ENCODE results near the gene LPCAT1.
"Not testable (repeated sequence)": the region's sequence is repeated elsewhere in the genome, so short reads cannot be mapped to it uniquely, and the experiment has no call there.

Gene LPCAT1

DNA sequence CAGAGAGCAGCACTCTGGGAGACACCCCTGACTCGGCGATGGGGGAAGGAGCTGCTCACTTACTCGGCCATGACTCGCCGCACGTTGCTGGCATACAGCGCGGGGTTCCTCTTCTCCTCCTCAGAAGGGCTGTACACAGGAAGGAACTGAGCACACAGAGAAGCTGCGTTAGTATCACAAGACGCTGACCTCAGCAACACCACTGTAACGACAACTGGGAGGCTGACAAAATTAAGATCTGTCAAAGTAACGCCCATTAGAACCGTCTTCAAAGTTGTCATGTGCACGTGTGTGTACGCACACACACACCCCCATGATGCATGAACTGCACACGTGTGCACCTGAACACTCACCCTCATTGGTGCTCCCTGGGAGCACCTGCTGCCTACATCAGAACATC, 46.4 kb downstream of the LPCAT1 start:
- DNase-seq (ENCODE audit: low read depth in 1 of 2, low spot score in 1 of 2): no peak
- no peak for TF ChIP-seq JUND (IDR thresholded peaks at IDR 0.05; ENCODE audit: low read depth)

DNA sequence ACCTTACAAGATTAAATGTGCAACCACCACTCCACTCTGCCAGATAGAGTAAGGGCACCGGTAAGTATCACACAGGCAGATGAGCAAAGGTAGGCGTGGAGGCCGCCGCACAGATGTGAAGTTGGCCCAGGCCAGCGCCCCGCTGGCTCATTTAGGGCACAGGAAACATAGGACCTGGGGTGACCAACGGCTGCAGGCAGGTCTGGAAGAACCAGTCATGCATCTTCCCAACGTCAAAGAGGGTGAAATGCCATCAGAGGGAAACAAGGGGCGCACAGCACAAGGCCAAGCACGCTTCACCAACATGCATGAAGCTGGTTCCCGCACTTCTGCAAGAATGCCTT, 46.8 kb downstream of the LPCAT1 start:
- in situ Hi-C loops (cut with HindIII; ENCODE audit: low pct_unique_long_range_greater_than_20kb, low sequenced_read_pairs): no loop called here
- no peak for DNase-seq (ENCODE audit: low read depth in 1 of 2, low spot score in 1 of 2)
- TF ChIP-seq JUND (IDR thresholded peaks at IDR 0.05; ENCODE audit: low read depth): no peak

More for the DNA sequence above, 46.4 kb downstream of the LPCAT1 start:
- in situ Hi-C loops (cut with HindIII; ENCODE audit: low pct_unique_long_range_greater_than_20kb, low sequenced_read_pairs): no loop called here

DNA sequence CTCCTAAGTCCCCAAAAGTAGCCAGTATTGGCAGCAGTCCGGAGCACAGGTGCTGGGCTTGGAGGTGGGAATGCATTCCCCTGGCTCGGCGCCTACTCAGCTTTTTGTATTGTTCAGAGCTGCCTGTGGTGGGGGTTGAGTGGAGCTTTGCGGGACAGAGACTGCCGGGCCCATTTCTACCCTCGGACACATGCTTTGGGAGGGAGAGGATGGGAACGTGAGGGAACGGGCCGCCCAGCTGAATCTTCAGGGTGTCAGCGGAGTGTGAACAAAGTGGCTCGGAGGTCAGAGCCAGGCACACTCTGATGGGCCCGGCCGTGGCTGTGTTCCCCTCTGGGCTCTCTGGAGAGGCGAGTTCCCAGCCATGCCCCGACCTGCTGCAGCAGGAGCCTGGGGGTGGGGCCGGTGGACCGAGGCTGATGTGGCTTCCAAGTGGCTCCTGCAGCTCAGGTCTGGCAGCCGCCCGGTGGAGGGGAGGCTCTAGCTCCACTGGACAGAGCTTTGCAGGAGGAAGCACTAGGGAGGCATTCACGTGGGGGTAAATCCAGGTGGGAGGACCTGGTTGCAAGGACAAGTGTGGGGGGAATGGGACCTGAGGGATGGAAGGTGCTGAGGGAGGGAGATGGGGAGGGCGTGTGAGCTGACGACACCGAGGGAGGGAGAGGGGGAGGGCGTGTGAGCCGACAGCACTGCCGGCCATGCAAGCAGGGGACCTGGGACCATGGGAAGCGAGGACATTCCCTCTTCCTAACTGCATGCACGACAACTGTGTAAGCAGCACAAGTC, 47.4 kb downstream of the LPCAT1 start:
- DNase-seq (ENCODE audit: low read depth in 1 of 2, low spot score in 1 of 2): no peak
- in situ Hi-C loops (cut with HindIII; ENCODE audit: low pct_unique_long_range_greater_than_20kb, low sequenced_read_pairs): no loop called here
- TF ChIP-seq JUND (IDR thresholded peaks at IDR 0.05; ENCODE audit: low read depth): no peak

DNA sequence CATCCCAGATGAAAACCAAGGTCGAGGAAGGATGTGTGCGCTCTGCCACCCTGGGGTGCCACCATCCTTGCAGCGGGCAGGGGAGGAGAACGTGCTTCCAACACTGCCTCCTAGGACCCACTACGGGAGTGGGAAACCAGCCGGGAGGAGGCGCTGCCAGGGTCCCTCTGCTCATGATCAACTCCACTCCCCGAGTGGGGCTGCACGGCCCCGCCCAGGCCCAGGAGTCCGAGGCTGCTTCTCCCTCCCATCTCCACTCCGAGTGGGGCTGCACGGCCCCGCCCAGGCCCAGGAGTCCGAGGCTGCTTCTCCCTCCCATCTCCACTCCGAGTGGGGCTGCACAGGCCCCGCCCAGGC, 48.2 kb downstream of the LPCAT1 start:
- in situ Hi-C loops (cut with HindIII; ENCODE audit: low pct_unique_long_range_greater_than_20kb, low sequenced_read_pairs); DNase-seq (ENCODE audit: low read depth in 1 of 2, low spot score in 1 of 2): not testable (repeated sequence)

DNA sequence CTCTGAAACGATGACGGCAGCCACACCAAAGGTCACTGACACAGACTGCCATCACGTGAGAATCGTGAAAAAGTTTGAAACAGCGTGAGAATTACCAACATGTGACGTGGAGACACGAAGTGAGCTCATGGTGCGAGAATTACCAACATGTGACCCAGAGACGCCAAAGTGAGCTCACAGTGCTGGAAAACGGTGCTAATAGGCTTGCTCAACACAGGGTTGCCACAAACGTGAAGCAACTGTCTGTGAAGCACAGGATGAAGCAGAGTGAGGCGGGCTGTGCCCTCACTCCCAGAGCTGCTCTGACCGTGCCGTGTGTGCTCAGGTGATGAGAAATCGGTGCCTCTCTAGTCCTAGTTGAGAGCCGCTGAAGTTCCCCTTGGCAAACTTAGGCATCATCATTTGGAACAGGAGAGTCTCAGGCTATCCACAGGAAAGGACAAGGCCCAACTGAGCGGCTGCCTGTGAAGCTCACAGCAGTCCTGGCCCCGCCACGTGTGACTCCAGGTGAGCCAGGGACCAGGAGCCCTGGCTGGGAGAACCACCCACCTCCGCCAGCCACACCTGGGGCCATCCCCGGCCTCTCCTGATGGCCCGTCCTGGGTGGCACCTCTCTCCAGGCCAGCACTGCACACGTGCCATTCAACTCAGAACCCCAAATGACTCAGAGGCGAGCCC, 48.8 kb downstream of the LPCAT1 start:
- TF ChIP-seq JUND (IDR thresholded peaks at IDR 0.05; ENCODE audit: low read depth): no peak
- DNase-seq (ENCODE audit: low read depth in 1 of 2, low spot score in 1 of 2): no peak
- in situ Hi-C loops (cut with HindIII; ENCODE audit: low pct_unique_long_range_greater_than_20kb, low sequenced_read_pairs): no loop called here

DNA sequence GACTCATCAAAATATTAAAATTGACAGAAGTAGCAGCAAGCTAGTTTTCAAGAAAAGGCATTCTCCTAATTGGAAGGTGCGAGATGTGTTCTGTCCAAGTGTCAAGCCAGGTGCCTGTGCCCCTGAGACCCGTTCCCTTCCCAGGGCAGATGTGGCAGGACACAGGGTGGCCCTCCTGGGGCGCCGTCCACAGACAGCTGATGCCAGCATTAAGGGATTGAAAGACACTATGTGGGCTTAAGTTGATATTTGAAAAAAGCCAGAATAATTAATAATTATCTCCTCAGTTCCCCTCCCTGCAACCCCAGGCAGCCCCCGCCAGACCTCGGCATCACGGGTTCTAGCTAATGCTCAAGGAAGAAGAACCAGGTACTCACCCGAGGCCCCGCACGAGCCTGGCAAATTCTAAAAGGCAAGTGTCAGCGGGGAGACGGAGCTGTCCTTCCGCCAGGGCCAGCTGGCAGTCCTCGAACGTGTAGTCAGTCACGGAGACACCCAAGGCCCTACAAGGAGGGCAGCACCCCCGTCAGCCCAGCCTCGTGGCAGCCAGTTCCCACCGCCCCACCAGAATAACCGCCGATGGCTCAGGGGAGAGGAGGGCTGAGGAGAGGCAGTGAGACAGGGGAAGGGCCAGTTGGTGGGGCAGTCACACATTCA, 49.4 kb downstream of the LPCAT1 start:
- in situ Hi-C loops (cut with HindIII; ENCODE audit: low pct_unique_long_range_greater_than_20kb, low sequenced_read_pairs): no loop called here
- no peak for DNase-seq (ENCODE audit: low read depth in 1 of 2, low spot score in 1 of 2)
- no peak for TF ChIP-seq JUND (IDR thresholded peaks at IDR 0.05; ENCODE audit: low read depth)

DNA sequence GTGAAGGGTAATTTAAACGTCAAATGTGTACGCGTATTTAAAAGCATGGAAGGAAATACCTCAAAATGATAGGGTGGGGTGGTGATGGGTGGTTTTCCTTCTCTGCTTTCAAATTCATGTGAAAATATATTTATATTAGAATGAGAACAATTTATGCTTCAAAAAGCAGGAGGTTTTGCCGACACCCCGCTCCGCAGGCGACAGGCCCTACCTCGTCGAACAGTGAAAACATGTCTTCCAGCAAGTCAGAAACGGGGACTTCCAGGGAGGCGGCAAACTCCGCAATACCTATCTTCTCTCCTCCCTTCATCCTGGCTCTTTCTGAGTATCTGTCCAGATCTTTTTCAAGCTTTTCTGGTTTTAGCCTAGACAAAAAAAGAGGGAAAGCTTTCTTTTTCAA, 50.0 kb downstream of the LPCAT1 start:
- no peak for DNase-seq (ENCODE audit: low read depth in 1 of 2, low spot score in 1 of 2)
- TF ChIP-seq JUND (IDR thresholded peaks at IDR 0.05; ENCODE audit: low read depth): no peak
- in situ Hi-C loops (cut with HindIII; ENCODE audit: low pct_unique_long_range_greater_than_20kb, low sequenced_read_pairs): no loop called here

DNA sequence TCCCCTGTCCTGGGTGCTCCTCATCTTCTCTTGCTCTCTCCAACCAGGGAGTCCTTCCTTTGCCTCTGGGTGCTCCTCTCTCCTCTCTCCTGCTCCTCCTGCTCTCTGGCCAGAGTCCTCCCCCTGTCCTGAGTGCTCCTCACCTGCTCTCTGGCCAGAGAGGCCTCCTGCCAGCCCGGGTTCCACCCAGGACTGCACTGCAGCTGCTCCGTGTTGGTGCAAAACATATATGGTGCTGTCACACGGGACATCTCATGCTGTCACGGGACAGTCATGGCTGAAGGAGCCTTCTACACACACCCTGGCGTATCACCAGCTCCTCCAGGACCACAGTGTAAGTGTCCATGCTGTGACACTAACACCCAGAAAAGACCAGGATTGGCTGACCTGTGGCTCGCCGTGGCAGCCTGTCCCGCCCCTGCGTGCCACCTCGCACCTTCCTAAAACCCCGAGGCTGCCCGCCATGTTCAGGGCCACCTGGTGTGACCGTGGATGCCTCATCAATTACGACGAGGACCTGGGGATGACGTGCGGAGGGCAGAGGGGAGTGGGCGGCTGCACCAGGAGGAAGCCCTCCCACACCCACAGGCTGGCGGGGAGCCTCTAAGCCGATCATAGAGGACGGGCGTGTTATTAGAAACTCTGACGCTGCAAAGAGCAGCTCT, 50.7 kb downstream of the LPCAT1 start:
- in situ Hi-C loops (cut with HindIII; ENCODE audit: low pct_unique_long_range_greater_than_20kb, low sequenced_read_pairs): no loop called here
- no peak for TF ChIP-seq JUND (IDR thresholded peaks at IDR 0.05; ENCODE audit: low read depth)
- DNase-seq (ENCODE audit: low read depth in 1 of 2, low spot score in 1 of 2): no peak

DNA sequence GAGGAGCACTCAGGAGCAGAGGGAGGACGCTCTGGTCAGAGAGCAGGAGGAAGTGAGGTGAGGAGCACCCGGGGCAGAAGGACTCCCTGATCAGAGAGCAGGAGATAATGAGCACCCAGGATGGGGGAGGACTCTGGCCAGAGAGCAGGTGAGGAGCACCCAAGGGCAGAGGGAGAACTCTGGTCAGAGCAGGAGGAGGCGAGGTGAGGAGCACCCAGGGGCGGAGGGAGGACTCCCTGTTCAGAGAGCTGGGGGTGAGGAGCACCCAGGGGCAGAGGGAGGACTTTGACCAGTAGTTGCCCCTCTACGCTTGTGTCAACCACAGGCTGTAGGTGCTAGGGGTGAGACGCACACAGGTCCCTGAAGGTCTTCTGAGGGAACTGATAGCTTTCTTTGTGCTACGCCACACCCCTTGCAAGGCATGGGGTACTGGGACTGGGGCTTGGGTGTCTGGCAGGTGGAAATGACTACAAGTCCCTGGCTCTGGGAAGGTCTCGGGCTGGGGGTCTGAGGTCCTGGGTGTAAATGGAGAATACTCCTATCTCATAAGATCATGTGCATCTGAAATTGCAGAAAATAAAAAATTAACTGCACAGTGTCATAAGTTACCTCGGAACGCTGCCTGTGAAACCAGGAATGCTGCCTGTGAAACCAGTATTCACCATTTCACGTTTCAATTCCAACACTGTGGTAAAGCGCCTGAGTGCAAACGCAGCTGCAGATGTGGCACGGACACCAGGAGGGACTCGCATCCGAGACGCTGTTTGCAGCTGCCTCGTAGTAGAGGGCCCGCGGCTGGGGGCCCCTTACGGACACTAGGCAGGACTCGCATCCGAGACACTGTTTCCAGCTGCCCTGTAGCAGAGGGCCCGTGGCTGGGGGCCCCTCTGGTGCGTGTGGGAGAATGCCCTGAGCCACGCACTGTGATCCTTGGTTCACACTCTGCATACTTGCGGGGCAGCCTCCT, 51.5 kb downstream of the LPCAT1 start:
- TF ChIP-seq JUND (IDR thresholded peaks at IDR 0.05; ENCODE audit: low read depth): no peak
- in situ Hi-C loops (cut with HindIII; ENCODE audit: low pct_unique_long_range_greater_than_20kb, low sequenced_read_pairs): no loop called here
- DNase-seq (ENCODE audit: low read depth in 1 of 2, low spot score in 1 of 2): no peak

DNA sequence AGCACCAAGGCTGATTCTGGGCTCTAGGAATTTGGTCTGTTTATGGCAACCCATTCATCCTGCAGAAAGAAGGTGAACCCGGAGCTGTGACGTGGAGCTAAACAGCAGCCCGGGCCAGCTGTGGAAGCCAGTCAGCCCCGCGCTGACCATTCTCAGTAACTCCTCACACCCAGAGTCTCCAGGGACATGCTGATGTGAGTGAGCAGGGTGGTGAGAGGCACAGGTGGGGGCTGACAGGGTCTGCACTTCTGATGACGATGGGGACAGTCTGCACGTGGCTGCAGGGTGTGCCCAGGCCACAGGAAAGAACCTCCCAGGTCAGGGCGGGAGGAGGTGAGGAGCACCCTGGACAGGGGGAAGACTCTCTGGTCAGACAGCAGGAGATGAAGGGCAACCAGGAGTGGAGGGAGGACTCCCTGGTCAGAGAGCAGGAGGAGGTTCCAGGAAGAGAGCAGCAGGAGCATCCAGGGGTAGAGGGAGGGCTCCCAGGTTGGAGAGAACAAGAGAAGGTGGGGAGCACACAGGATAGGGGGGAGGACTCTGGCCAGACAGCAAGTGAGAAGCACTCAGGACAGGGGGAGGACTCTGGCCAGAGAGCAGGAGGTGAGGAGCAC, 52.4 kb downstream of the LPCAT1 start:
- no peak for DNase-seq (ENCODE audit: low read depth in 1 of 2, low spot score in 1 of 2)
- in situ Hi-C loops (cut with HindIII; ENCODE audit: low pct_unique_long_range_greater_than_20kb, low sequenced_read_pairs): no loop called here
- TF ChIP-seq JUND (IDR thresholded peaks at IDR 0.05; ENCODE audit: low read depth): no peak

DNA sequence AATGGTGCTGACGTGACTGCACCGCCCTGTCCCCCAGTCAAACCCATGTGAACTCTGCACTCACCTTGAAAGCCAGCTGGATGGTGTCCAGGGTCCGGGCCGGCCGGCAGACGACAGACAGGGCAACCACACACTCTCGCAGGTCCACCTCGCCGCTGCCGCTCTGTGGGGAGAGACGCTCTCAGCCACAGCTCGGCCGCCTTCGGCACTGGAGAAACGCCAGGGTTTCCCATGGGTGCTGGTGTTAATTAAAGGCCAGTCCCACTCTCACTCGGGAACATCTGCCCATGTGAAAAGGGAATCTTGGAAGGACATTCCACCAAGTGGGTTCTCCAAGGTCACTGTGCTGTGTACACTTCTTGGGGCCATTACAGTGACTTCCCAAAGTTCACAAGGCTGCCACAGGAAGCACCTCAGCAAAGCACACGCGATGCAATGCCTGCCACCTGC, 53.0 kb downstream of the LPCAT1 start:
- TF ChIP-seq JUND (IDR thresholded peaks at IDR 0.05; ENCODE audit: low read depth): no peak
- no peak for DNase-seq (ENCODE audit: low read depth in 1 of 2, low spot score in 1 of 2)
- in situ Hi-C loops (cut with HindIII; ENCODE audit: low pct_unique_long_range_greater_than_20kb, low sequenced_read_pairs): no loop called here
